HepG2 (cell line): ENCODE data around the gene CYP4A22. TPM values are rescaled to one million over a fixed set of nuclear protein-coding genes. Genes with fewer than 3 reads are reported as not detected.

Experiments used
- ATAC-seq: fragments of 200-7000 bp; cut with Tn5 transposase; 3 replicates; pipeline ENCODE4 v1.9.1; 2020; ENCODE audit warnings: mild to moderate bottlenecking, moderate library complexity
- BruUV-seq: library from RNA; stranded (reverse); fragments of 400-500 nt; replicated peaks from 2 replicates; lab custom pipeline; 2021; lab: Mats Ljungman, UMichigan
- CTCF ChIA-PET: fragments of 300-600 bp; formaldehyde crosslinking; extraction: SDS; loops from one replicate; lab custom pipeline; 2021; ENCODE audit warnings: low total read pairs, inconsistent platforms, low intra/inter-chr PET ratio; lab: Yijun Ruan, JAX
- POLR2A ChIA-PET: fragments of 350-600 bp; sonication (Branson Sonifier 250); formaldehyde crosslinking; loops from one replicate; lab custom pipeline; 2020; ENCODE audit warnings: antibody characterized with exemption, inconsistent platforms; lab: Yijun Ruan, JAX
- DNase-seq: peaks from one replicate; pipeline ENCODE4 v3.0.0-alpha.2; 2015; ENCODE audit warnings: low spot score
- FAIRE-seq: peaks from 3 replicates; lab custom pipeline; 2011; peaks lifted over from hg19 to GRCh38; lab: Jason Lieb, UNC
- H2AFZ ChIP-seq: one replicate; pipeline ENCODE4 v1.6.1; 2011; ENCODE audit warnings: low read length, inconsistent platforms
- H3K27ac ChIP-seq: fragments of 300-600 bp; 3 replicates; pipeline ENCODE4 v1.8.0; 2011; ENCODE audit warnings: mixed run types, mild to moderate bottlenecking, mixed read lengths, low read length, inconsistent platforms; ENCODE audit not compliant: insufficient read depth; ENCODE audit errors: extremely low read length
- H3K27me3 ChIP-seq, 2 experiments: fragments of 200-600 bp in 1 of 2; 2 replicates in 1 of 2; 3 replicates in 1 of 2; pipeline versions ENCODE4 v1.6.0 to v1.8.0; 2011; ENCODE audit warnings: low read length in 2 of 2, mild to moderate bottlenecking in 2 of 2, moderate library complexity in 2 of 2, inconsistent platforms in 1 of 2; ENCODE audit not compliant: insufficient read depth in 2 of 2, control insufficient read depth in 1 of 2
- H3K36me3 ChIP-seq, 2 experiments: fragments of 200-600 bp in 1 of 2; replicated peaks in 1 of 2; 2 replicates in 1 of 2; 3 replicates in 1 of 2; pipeline versions ENCODE4 v1.5.1 to v1.8.0; 2011; ENCODE audit warnings: low read length in 2 of 2, inconsistent platforms in 1 of 2; ENCODE audit not compliant: insufficient read depth in 2 of 2, control insufficient read depth in 1 of 2
- H3K4me1 ChIP-seq: 2 replicates; pipeline ENCODE4 v1.5.1; 2012; ENCODE audit warnings: low read length, inconsistent platforms; ENCODE audit not compliant: insufficient read depth
- H3K4me2 ChIP-seq: 2 replicates; pipeline ENCODE4 v1.6.0; 2011; ENCODE audit warnings: low read depth, low read length, inconsistent platforms
- H3K4me3 ChIP-seq, 3 experiments: fragments of 200-600 bp in 1 of 3; sonication (generic), shearing (Covaris generic) in 1 of 3; replicated peaks in 1 of 3; 2 replicates each; pipeline ENCODE4 v1.5.1; 2011 to 2016; ENCODE audit warnings: low read length in 3 of 3, inconsistent platforms in 2 of 3, low read depth in 2 of 3, mild to moderate bottlenecking in 2 of 3, control low read depth in 1 of 3, mixed read lengths in 1 of 3; ENCODE audit not compliant: insufficient read depth in 1 of 3
- H3K79me2 ChIP-seq: one replicate; pipeline ENCODE4 v1.6.1; 2011; ENCODE audit warnings: low read length, inconsistent platforms; ENCODE audit not compliant: insufficient read depth
- H3K9ac ChIP-seq: 2 replicates; pipeline ENCODE4 v1.6.0; 2011; ENCODE audit warnings: mild to moderate bottlenecking, low read depth, low read length, inconsistent platforms; ENCODE audit not compliant: insufficient read depth
- H3K9me3 ChIP-seq: 2 replicates; pipeline ENCODE4 v1.5.1; 2012; ENCODE audit warnings: mild to moderate bottlenecking, low read length
- H4K20me1 ChIP-seq: 2 replicates; pipeline ENCODE4 v1.6.0; 2011; ENCODE audit warnings: inconsistent platforms, mild to moderate bottlenecking, low read length, moderate library complexity; ENCODE audit not compliant: insufficient read depth
- ATM ChIP-seq: fragments of 450-650 bp; IDR thresholded peaks from 2 replicates; pipeline ENCODE4 v1.7.1; 2017; ENCODE audit warnings: mild to moderate bottlenecking, borderline replicate concordance
- ELF1 ChIP-seq: sonication (generic); formaldehyde crosslinking; IDR thresholded peaks from 2 replicates; pipeline ENCODE4 v1.4.0; 2020; ENCODE audit warnings: missing genetic modification reagents
- GATAD2A ChIP-seq: IDR thresholded peaks from 2 replicates; pipeline ENCODE4 v1.6.1; 2016
- PITX1 ChIP-seq: sonication (generic); formaldehyde crosslinking; IDR thresholded peaks from 2 replicates; pipeline ENCODE4 v1.5.1; 2020; ENCODE audit warnings: mild to moderate bottlenecking, missing genetic modification reagents
- POGK ChIP-seq: sonication (generic); formaldehyde crosslinking; conservative IDR thresholded peaks from 2 replicates; pipeline ENCODE4 v1.8.0; 2022; ENCODE audit warnings: mild to moderate bottlenecking, moderate library complexity, missing genetic modification reagents
- POGZ ChIP-seq: sonication (generic); formaldehyde crosslinking; IDR thresholded peaks from 2 replicates; pipeline ENCODE4 v1.4.0; 2020; ENCODE audit warnings: mild to moderate bottlenecking, missing genetic modification reagents
- SNRNP70 ChIP-seq: fragments of 200-400 bp; formaldehyde crosslinking; IDR thresholded peaks from 2 replicates; pipeline ENCODE4 v1.6.1; 2017; ENCODE audit warnings: mild to moderate bottlenecking, low read depth, low read length, moderate library complexity
- STAT5B ChIP-seq: sonication (generic); formaldehyde crosslinking; IDR thresholded peaks from 2 replicates; pipeline ENCODE4 v1.4.0; 2020; ENCODE audit warnings: missing genetic modification reagents
- SUZ12 ChIP-seq: fragments of 150-350 bp; IDR thresholded peaks from 2 replicates; pipeline ENCODE4 v1.6.1; 2014; ENCODE audit warnings: low read depth, low read length
- ZNF17 ChIP-seq: sonication (generic); formaldehyde crosslinking; IDR thresholded peaks from 2 replicates; pipeline ENCODE4 v1.5.0; 2020; ENCODE audit warnings: mild to moderate bottlenecking, missing genetic modification reagents
- ZNF33A ChIP-seq: sonication (generic); formaldehyde crosslinking; IDR thresholded peaks from 2 replicates; pipeline ENCODE4 v1.5.1; 2020; ENCODE audit warnings: missing genetic modification reagents, mild to moderate bottlenecking, moderate library complexity, borderline replicate concordance
- ZNF556 ChIP-seq: sonication (generic); formaldehyde crosslinking; IDR thresholded peaks from 2 replicates; pipeline ENCODE4 v1.4.0; 2020; ENCODE audit warnings: mild to moderate bottlenecking, missing genetic modification reagents, borderline replicate concordance
- ZNF615 ChIP-seq: sonication (generic); formaldehyde crosslinking; IDR thresholded peaks from 2 replicates; pipeline ENCODE4 v1.5.0; 2020; ENCODE audit warnings: mild to moderate bottlenecking, missing genetic modification reagents, borderline replicate concordance
- ZNF672 ChIP-seq: sonication (generic); formaldehyde crosslinking; IDR thresholded peaks from 2 replicates; pipeline ENCODE4 v1.8.1; 2022; ENCODE audit warnings: missing genetic modification reagents
- WGBS: methylation state at CpG from one replicate; pipeline ENCODE4 v1.1.6; 2017; ENCODE audit warnings: low lambda C conversion rate; 5-methylcytosine and 5-hydroxymethylcytosine counted together
- in situ Hi-C: cut with HindIII; loops from 2 replicates; pipeline ENCODE4 v1.10.0; 2017; ENCODE audit warnings: low pct_unique_long_range_greater_than_20kb; ENCODE audit not compliant: extremely low pct_ligation_motif_present
- intact Hi-C: fragments of 100-400 bp; cut with micrococcal nuclease; formaldehyde crosslinking; loops from one replicate; pipeline ENCODE4 v1.10.0; 2022; ENCODE audit not compliant: unreplicated experiment
- polyA plus RNA-seq, 8 experiments: library from polyadenylated mRNA; depleted of rRNA in 3 of 8; stranded (reverse) in 7 of 8; unstranded in 1 of 8; fragments of >200 nt; fragmentation: Illumina TruSeq in 4 of 8; extraction: Trizol in 4 of 8; gene quantifications; 2 replicates each; pipeline versions ENCODE4 v1.2.1 to v1.2.3, GENCODE V29; 2011 to 2016; ENCODE audit warnings: low read depth in 4 of 8, missing spikeins in 1 of 8, mixed read lengths in 1 of 8; ENCODE audit not compliant: insufficient read depth in 1 of 8
- total RNA-seq, 5 experiments: library from RNA; depleted of rRNA; stranded (reverse); fragments of >200 nt; fragmentation: Illumina TruSeq; extraction: Trizol; gene quantifications; 2 replicates each; pipeline ENCODE4 v1.2.3, GENCODE V29; 2016; ENCODE audit warnings: low read depth in 1 of 5
- TF ChIP-seq, protein P1 (sequence below), 2 experiments: IDR thresholded peaks; 2 replicates each; pipeline ENCODE4 v1.6.1; 2011 to 2012; ENCODE audit warnings: low read length in 2 of 2, borderline replicate concordance in 1 of 2, low read depth in 1 of 2, mild to moderate bottlenecking in 1 of 2, moderate library complexity in 1 of 2

Gene CYP4A22
- total and polyA plus RNA-seq, 2 of the 13 experiments (the other 11 are each of a cell fraction or from before 2014, with no cell fraction given) = not detected

GRCh38 chr1:47196622-47197021, 59.4 kb downstream of the CYP4A22 start:
- FAIRE-seq = no peak
- 0% methylated on average over 1 of the region's 3 CpGs for WGBS
- no peak overlapping the region for H3K9ac ChIP-seq
- no peaks in the 10 kb centered on the region for H3K36me3 ChIP-seq
- no peak for ATAC-seq
- H2AFZ ChIP-seq = no peak overlapping the region
- intact Hi-C loops (no loop called here), in situ Hi-C loops (loop anchor here (25.0 kb wide), 1 partner anchor 516 kb away; no protein-coding TSS in a partner anchor)
- H3K4me2 ChIP-seq = no peak overlapping the region
- no peaks in the 10 kb centered on the region for H4K20me1 ChIP-seq
- no peak for DNase-seq
- peaks cover 35% of the 10 kb centered on the region for H3K4me1 ChIP-seq
- ChIA-PET CTCF (no interaction called here), POLR2A (interaction anchor here (1.0 kb wide), 1 partner anchor 17 kb away, joined by 4 read pairs; no protein-coding TSS in a partner anchor)
- no peak overlapping the region for H3K27ac ChIP-seq
- peaks cover 4 to 21% of the 10 kb centered on the region in 2 experiments; a peak in 3 of 5 replicates for H3K27me3 ChIP-seq
- no peaks in the 10 kb centered on the region for H3K79me2 ChIP-seq
- H3K9me3 ChIP-seq = no peaks in the 10 kb centered on the region
- no TSS peak for BruUV-seq
- H3K4me3 ChIP-seq = no peak overlapping the region
- TF ChIP-seq ZNF556 (CRISPR knock-in tag) = no peak
- TF ChIP-seq ELF1 (CRISPR knock-in tag) = no peak
- TF ChIP-seq ATM = no peak
- no peak for TF ChIP-seq ZNF33A (CRISPR knock-in tag)
- no peak for TF ChIP-seq POGK (CRISPR knock-in tag)
- TF ChIP-seq POGZ = no peak
- TF ChIP-seq GATAD2A (CRISPR knock-in tag) = no peak
- TF ChIP-seq, all 625 proteins: peak for 0

DNA sequence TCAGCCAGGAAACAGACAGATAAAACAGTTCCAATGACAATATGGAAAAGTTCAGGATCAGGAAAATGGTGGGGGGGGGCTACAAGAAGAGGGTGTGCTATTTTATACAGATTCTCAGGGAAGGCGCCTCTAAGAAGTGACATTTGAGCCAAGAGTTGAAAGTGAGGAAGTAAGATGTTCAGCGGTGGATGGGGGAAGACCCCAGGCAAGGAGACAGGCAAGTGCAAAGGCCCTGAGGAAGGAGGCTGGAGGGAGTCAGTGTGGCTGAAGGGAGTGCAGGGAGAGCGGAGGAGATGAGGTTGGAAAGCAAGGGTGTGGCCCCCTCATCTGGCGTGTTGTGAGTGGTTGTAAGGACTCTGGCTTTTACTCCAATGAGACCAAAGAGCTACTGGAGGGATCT, 61.0 kb downstream of the CYP4A22 start:
- intact Hi-C loops (no loop called here), in situ Hi-C loops (loop anchor here (25.0 kb wide), 1 partner anchor 514 kb away; no protein-coding TSS in a partner anchor)
- Histone ChIP-seq H3K4me1 (peaks cover 19% of the 10 kb centered on the region), H4K20me1 (no peaks in the 10 kb centered on the region), H3K36me3 (no peaks in the 10 kb centered on the region), H3K4me2 (no peak overlapping the region), H3K27me3 (peaks cover 4 to 21% of the 10 kb centered on the region in 2 experiments; a peak in 3 of 5 replicates), H3K79me2 (no peaks in the 10 kb centered on the region), H3K9ac (no peak overlapping the region), H3K27ac (no peak overlapping the region), H2AFZ (no peak overlapping the region), H3K4me3 (no peak overlapping the region), H3K9me3 (no peaks in the 10 kb centered on the region)
- ChIA-PET POLR2A (no interaction called here), CTCF (no interaction called here)
- FAIRE-seq = no peak
- DNase-seq = no peak
- no peak for ATAC-seq
- WGBS = 39% methylated on average over 4 of the region's 4 CpGs
- no TSS peak for BruUV-seq
- TF ChIP-seq PITX1 (CRISPR knock-in tag) (no peak), ZNF615 (CRISPR knock-in tag) (no peak), ZNF672 (CRISPR knock-in tag) (no peak), SNRNP70 (no peak), ZNF17 (CRISPR knock-in tag) (no peak), SUZ12 (no peak), STAT5B (CRISPR knock-in tag) (no peak)
- TF ChIP-seq, protein P1, sequence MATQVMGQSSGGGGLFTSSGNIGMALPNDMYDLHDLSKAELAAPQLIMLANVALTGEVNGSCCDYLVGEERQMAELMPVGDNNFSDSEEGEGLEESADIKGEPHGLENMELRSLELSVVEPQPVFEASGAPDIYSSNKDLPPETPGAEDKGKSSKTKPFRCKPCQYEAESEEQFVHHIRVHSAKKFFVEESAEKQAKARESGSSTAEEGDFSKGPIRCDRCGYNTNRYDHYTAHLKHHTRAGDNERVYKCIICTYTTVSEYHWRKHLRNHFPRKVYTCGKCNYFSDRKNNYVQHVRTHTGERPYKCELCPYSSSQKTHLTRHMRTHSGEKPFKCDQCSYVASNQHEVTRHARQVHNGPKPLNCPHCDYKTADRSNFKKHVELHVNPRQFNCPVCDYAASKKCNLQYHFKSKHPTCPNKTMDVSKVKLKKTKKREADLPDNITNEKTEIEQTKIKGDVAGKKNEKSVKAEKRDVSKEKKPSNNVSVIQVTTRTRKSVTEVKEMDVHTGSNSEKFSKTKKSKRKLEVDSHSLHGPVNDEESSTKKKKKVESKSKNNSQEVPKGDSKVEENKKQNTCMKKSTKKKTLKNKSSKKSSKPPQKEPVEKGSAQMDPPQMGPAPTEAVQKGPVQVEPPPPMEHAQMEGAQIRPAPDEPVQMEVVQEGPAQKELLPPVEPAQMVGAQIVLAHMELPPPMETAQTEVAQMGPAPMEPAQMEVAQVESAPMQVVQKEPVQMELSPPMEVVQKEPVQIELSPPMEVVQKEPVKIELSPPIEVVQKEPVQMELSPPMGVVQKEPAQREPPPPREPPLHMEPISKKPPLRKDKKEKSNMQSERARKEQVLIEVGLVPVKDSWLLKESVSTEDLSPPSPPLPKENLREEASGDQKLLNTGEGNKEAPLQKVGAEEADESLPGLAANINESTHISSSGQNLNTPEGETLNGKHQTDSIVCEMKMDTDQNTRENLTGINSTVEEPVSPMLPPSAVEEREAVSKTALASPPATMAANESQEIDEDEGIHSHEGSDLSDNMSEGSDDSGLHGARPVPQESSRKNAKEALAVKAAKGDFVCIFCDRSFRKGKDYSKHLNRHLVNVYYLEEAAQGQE (IDR thresholded peaks at IDR 0.05; ENCODE audit: borderline replicate concordance in 1 of 2, low read depth in 1 of 2, low read length in 2 of 2) = no peak
